WI38 (cell line): ENCODE results near the gene PSORS1C2.

Source experiments
- H3K4me3 ChIP-seq: 2 replicates; pipeline ENCODE4 v1.5.1; 2011; ENCODE audit warnings: low read depth, mild to moderate bottlenecking, control low read depth, low read length
- CTCF ChIP-seq: IDR thresholded peaks from 2 replicates; pipeline ENCODE4 v1.5.1; 2012; ENCODE audit warnings: low read depth, mild to moderate bottlenecking, control low read depth, low read length

Gene PSORS1C2

GRCh38 chr6:31114970-31115849 is 23.7 kb downstream of the PSORS1C2 start:
- peak overlapping the region; percentile 18; the same call in 1 of the 2 replicates for H3K4me3 ChIP-seq
- TF ChIP-seq CTCF = no peak

- no peak for TF ChIP-seq CTCF
- peak within 1 kb of the TSS; percentile 18; the same call in 1 of the 2 replicates for H3K4me3 ChIP-seq
These were observed 24.4 kb downstream of the PSORS1C2 start, which contains the start of gene PSORS1C1 for GRCh38 chr6:31114541-31114878. PSORS1C1 (plus strand) TSS chr6:31114800; CDS start chr6:31129633, 14,833 bp downstream.

- no peak overlapping the region for H3K4me3 ChIP-seq
- no peak for TF ChIP-seq CTCF
These were observed 24.9 kb downstream of the PSORS1C2 start for GRCh38 chr6:31113861-31114540.

- no peak within 1 kb of the TSS for H3K4me3 ChIP-seq
- TF ChIP-seq CTCF = no peak
These were observed 26.4 kb downstream of the PSORS1C2 start, which contains the start of gene C6orf15 for GRCh38 chr6:31112478-31112877. C6orf15 (minus strand) TSS chr6:31112575; CDS start chr6:31112555, 20 bp downstream.

GRCh38 chr6:31111712-31112111 is 27.2 kb downstream of the PSORS1C2 start:
- TF ChIP-seq CTCF = no peak
- H3K4me3 ChIP-seq = no peak overlapping the region

GRCh38 chr6:31110825-31111582 is 27.9 kb downstream of the PSORS1C2 start:
- no peak overlapping the region for H3K4me3 ChIP-seq
- no peak for TF ChIP-seq CTCF
